NCI-H82 (cell line): Measurements from ENCODE around the gene PRR23B.
"Not testable (repeated sequence)": the region's sequence is repeated elsewhere in the genome, so short reads cannot be mapped to it uniquely, and the experiment has no call there.

Experiments
- DNase-seq: peaks from one replicate; lab custom pipeline; 2025; lab: John Stamatoyannopoulos, UW

The PRR23B gene

GRCh38 chr3:139020868-139021234, at the start of gene PRR23B:
PRR23B (minus strand) TSS chr3:139020926; CDS start chr3:139020661, 265 bp downstream.
- DNase-seq = peak; percentile 23

GRCh38 chr3:139062918-139063317, 42.2 kb upstream of the PRR23B start:
- DNase-seq = no peak

GRCh38 chr3:139052802-139053600, 32.3 kb upstream of the PRR23B start:
- DNase-seq = no peak

- DNase-seq = no peak
These were observed 23.9 kb upstream of the PRR23B start, which contains the start of gene PRR23C for GRCh38 chr3:139044366-139045210. PRR23C (minus strand) TSS chr3:139044892; CDS start chr3:139044620, 272 bp downstream.

- no peak for DNase-seq
These were observed 23.0 kb upstream of the PRR23B start for GRCh38 chr3:139043554-139044365.

- DNase-seq = no peak
These were observed 16.8 kb upstream of the PRR23B start for GRCh38 chr3:139037478-139037877.

GRCh38 chr3:139032326-139033002, 11.7 kb upstream of the PRR23B start:
- no peak for DNase-seq

- not testable (repeated sequence) for DNase-seq
These were observed 9.8 kb upstream of the PRR23B start for GRCh38 chr3:139030576-139030975.

GRCh38 chr3:139024968-139025367, 4.2 kb upstream of the PRR23B start:
- no peak for DNase-seq

- no peak for DNase-seq
These were observed 474 bp downstream of the PRR23B start for GRCh38 chr3:139020036-139020867.

GRCh38 chr3:139016430-139017048, 4.2 kb downstream of the PRR23B start:
- no peak for DNase-seq

GRCh38 chr3:139006051-139006716, 14.5 kb downstream of the PRR23B start, which contains the start of gene PRR23A:
PRR23A (minus strand) TSS chr3:139006268; CDS start chr3:139006268, 0 bp downstream.
- no peak for DNase-seq

- DNase-seq = no peak
These were observed 15.3 kb downstream of the PRR23B start for GRCh38 chr3:139005356-139005993.

GRCh38 chr3:138995706-138996105, 25.0 kb downstream of the PRR23B start:
- DNase-seq = no peak

- no peak for DNase-seq
These were observed 33.5 kb downstream of the PRR23B start for GRCh38 chr3:138987181-138987580.

GRCh38 chr3:138985932-138986331, 34.8 kb downstream of the PRR23B start:
- DNase-seq = no peak

GRCh38 chr3:138984816-138985215, 35.9 kb downstream of the PRR23B start:
- DNase-seq = no peak

- no peak for DNase-seq
These were observed 44.7 kb downstream of the PRR23B start for GRCh38 chr3:138976047-138976446.

GRCh38 chr3:138975351-138975750, 45.4 kb downstream of the PRR23B start:
- DNase-seq = peak; percentile 91
